K562 (cell line): Measurements from ENCODE around the gene UCKL1. TPM values are rescaled to one million over a fixed set of nuclear protein-coding genes. Genes with fewer than 3 reads are reported as not detected.

Source experiments
- BRCA1 ChIP-seq, 2 experiments: fragments of 450-650 bp in 1 of 2; sonication (generic) in 1 of 2; formaldehyde crosslinking in 1 of 2; IDR thresholded peaks; 2 replicates each; pipeline versions ENCODE4 v1.5.0 to v1.6.1; 2017 to 2020; ENCODE audit warnings: mild to moderate bottlenecking in 1 of 2, missing genetic modification reagents in 1 of 2
- CBX3 ChIP-seq, 2 experiments: IDR thresholded peaks; 1 replicate in 1 of 2; 2 replicates in 1 of 2; pipeline ENCODE4 v1.6.1; 2012; ENCODE audit warnings: inconsistent platforms in 2 of 2, low read length in 2 of 2, borderline replicate concordance in 1 of 2, control low read depth in 1 of 2
- HDGF ChIP-seq: fragments of 450-650 bp; IDR thresholded peaks from 2 replicates; pipeline ENCODE4 v1.6.1; 2016
- POLR2A ChIP-seq: fragments of 450-650 bp; conservative IDR thresholded peaks from 2 replicates; pipeline ENCODE4 v1.6.1; 2016
- TAF9B ChIP-seq: fragments of 450-650 bp; IDR thresholded peaks from 2 replicates; pipeline ENCODE4 v1.6.1; 2018; ENCODE audit warnings: mild to moderate bottlenecking; ENCODE audit not compliant: partially characterized antibody
- ZNF232 ChIP-seq: sonication (generic); formaldehyde crosslinking; IDR thresholded peaks from 2 replicates; pipeline ENCODE4 v1.8.0; 2022; ENCODE audit warnings: mild to moderate bottlenecking, missing genetic modification reagents
- ZNF644 ChIP-seq: fragments of 200-800 bp; sonication (Bioruptor generic); IDR thresholded peaks from 2 replicates; pipeline ENCODE4 v1.6.1; 2016; ENCODE audit warnings: low read depth, missing genetic modification characterization, missing compliant biosample characterization
- polyA plus RNA-seq, 8 experiments: library from polyadenylated mRNA; depleted of rRNA in 4 of 8; stranded (reverse) in 5 of 8; unstranded in 3 of 8; fragments of >200 nt; fragmentation: Nextera tagmentation in 2 of 8; fragmentation: Illumina TruSeq in 1 of 8; extraction: Ambion mirVana in 2 of 8; extraction: Trizol in 1 of 8; gene quantifications; 2 replicates each; pipeline versions ENCODE4 v1.2.1 to v1.2.3, GENCODE V29; 2011 to 2014; ENCODE audit warnings: inconsistent platforms in 1 of 8, missing spikeins in 1 of 8
- total RNA-seq, 7 experiments: library from RNA; depleted of rRNA in 6 of 7; stranded (reverse); fragments of >200 nt in 6 of 7; fragmentation: Illumina TruSeq in 2 of 7; extraction: Trizol in 2 of 7; gene quantifications; 2 replicates each; pipeline versions ENCODE4 v1.2.1 to v1.2.3, GENCODE V29; 2011 to 2021; ENCODE audit warnings: low replicate concordance in 1 of 7
- TF ChIP-seq, protein P1 (sequence below): fragments of 250-450 bp; sonication (Bioruptor Pico); IDR thresholded peaks from 2 replicates; pipeline ENCODE4 v1.9.0; 2021; ENCODE audit warnings: mild to moderate bottlenecking, inconsistent platforms
- TF ChIP-seq, protein P2 (sequence below), 2 experiments: fragments of 450-650 bp; conservative IDR thresholded peaks; 2 replicates each; pipeline ENCODE4 v1.6.1; 2017; ENCODE audit warnings: mild to moderate bottlenecking in 2 of 2, moderate library complexity in 2 of 2
- TF ChIP-seq, protein P3 (sequence below): fragments of 250-450 bp; sonication (Bioruptor Pico); IDR thresholded peaks from 2 replicates; pipeline ENCODE4 v1.4.0; 2020
- TF ChIP-seq, protein P4 (sequence below), 2 experiments: fragments of 200-800 bp in 1 of 2; sonication (Bioruptor generic) in 1 of 2; sonication (generic) in 1 of 2; formaldehyde crosslinking in 1 of 2; IDR thresholded peaks in 1 of 2; conservative IDR thresholded peaks in 1 of 2; 2 replicates each; pipeline versions ENCODE4 v1.5.0 to v1.6.1; 2016 to 2020; ENCODE audit warnings: missing compliant biosample characterization in 1 of 2, missing genetic modification characterization in 1 of 2, missing genetic modification reagents in 1 of 2

Gene UCKL1
- total and polyA plus RNA-seq, 9 of the 15 experiments (the other 6 are each of a cell fraction or from before 2014, with no cell fraction given): 3.1 to 52.8 (median 24.2) TPM

DNA sequence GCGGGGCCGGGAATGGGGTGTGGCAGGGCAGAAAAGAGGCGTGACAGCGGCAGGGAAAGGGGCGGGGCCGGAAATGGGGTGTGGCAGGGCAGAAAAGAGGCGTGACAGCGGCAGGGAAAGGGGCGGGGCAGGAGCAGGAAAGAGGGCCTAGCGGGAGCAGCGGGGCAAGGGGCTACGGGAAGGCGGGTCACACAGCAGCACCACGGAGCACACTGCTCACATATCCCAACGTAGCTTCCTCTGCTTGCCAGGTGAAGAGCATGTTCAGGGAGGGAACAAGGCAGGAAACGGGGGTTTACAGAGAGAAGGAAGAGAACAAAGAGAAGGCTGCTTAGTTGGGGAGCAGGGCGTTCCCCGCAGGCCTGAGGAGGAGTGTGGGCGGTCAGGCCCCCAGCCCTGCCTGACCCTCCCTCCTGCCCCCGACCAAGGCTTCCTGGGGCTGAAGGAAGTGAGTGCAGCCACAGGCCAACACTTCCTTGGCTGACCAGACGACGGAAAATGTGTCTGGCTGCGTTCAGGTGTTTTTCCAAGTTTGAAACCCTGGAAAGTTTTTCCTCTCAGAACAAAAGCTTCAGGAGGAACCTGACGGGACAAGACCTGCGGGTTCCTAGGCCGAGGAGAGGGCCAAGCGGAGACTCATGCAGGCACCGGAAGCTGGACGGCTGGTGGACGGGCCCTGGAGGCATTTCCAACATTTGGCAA lies 13.8 kb downstream of the UCKL1 start (continued):
- TF ChIP-seq, protein P1, sequence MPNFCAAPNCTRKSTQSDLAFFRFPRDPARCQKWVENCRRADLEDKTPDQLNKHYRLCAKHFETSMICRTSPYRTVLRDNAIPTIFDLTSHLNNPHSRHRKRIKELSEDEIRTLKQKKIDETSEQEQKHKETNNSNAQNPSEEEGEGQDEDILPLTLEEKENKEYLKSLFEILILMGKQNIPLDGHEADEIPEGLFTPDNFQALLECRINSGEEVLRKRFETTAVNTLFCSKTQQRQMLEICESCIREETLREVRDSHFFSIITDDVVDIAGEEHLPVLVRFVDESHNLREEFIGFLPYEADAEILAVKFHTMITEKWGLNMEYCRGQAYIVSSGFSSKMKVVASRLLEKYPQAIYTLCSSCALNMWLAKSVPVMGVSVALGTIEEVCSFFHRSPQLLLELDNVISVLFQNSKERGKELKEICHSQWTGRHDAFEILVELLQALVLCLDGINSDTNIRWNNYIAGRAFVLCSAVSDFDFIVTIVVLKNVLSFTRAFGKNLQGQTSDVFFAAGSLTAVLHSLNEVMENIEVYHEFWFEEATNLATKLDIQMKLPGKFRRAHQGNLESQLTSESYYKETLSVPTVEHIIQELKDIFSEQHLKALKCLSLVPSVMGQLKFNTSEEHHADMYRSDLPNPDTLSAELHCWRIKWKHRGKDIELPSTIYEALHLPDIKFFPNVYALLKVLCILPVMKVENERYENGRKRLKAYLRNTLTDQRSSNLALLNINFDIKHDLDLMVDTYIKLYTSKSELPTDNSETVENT: 0 out of 2 replicates have a peak, but pooled peaks have one; percentile 17
- no peak for TF ChIP-seq CBX3 (IDR thresholded peaks at IDR 0.05; ENCODE audit: borderline replicate concordance in 1 of 2, low read length in 2 of 2)
- no peak for TF ChIP-seq ZNF644 (tag)
- TF ChIP-seq, protein P2, sequence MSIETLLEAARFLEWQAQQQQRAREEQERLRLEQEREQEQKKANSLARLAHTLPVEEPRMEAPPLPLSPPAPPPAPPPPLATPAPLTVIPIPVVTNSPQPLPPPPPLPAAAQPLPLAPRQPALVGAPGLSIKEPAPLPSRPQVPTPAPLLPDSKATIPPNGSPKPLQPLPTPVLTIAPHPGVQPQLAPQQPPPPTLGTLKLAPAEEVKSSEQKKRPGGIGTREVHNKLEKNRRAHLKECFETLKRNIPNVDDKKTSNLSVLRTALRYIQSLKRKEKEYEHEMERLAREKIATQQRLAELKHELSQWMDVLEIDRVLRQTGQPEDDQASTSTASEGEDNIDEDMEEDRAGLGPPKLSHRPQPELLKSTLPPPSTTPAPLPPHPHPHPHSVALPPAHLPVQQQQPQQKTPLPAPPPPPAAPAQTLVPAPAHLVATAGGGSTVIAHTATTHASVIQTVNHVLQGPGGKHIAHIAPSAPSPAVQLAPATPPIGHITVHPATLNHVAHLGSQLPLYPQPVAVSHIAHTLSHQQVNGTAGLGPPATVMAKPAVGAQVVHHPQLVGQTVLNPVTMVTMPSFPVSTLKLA (conservative IDR thresholded peaks at IDR 0.05): no peak
- TF ChIP-seq TAF9B: no peak
- no peak for TF ChIP-seq ZNF232 (CRISPR knock-in tag)
- TF ChIP-seq, protein P3, sequence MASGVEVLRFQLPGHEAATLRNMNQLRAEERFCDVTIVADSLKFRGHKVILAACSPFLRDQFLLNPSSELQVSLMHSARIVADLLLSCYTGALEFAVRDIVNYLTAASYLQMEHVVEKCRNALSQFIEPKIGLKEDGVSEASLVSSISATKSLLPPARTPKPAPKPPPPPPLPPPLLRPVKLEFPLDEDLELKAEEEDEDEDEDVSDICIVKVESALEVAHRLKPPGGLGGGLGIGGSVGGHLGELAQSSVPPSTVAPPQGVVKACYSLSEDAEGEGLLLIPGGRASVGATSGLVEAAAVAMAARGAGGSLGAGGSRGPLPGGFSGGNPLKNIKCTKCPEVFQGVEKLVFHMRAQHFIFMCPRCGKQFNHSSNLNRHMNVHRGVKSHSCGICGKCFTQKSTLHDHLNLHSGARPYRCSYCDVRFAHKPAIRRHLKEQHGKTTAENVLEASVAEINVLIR: no peak
- TF ChIP-seq BRCA1 (IDR thresholded peaks at IDR 0.05): no peak
- no peak for TF ChIP-seq BRCA1 (CRISPR knock-in tag; IDR thresholded peaks at IDR 0.05)
- peak; percentile 55 for TF ChIP-seq POLR2A
- TF ChIP-seq, protein P4, sequence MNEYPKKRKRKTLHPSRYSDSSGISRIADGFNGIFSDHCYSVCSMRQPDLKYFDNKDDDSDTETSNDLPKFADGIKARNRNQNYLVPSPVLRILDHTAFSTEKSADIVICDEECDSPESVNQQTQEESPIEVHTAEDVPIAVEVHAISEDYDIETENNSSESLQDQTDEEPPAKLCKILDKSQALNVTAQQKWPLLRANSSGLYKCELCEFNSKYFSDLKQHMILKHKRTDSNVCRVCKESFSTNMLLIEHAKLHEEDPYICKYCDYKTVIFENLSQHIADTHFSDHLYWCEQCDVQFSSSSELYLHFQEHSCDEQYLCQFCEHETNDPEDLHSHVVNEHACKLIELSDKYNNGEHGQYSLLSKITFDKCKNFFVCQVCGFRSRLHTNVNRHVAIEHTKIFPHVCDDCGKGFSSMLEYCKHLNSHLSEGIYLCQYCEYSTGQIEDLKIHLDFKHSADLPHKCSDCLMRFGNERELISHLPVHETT (CRISPR knock-in tag; conservative IDR thresholded peaks at IDR 0.05 in 1 of 2, IDR thresholded peaks at IDR 0.05 in 1 of 2): no peak
- peak; percentile 73; the same call in 1 of the 2 replicates for TF ChIP-seq HDGF
